ENCODE data around the gene MAL. TPM values are rescaled to one million over a fixed set of nuclear protein-coding genes. Genes with fewer than 3 reads are reported as not detected.

The MAL gene
- total RNA-seq, 2 donors from 2014 or later, result not detected

GRCh38 chr2:95004287-95004686 lies 21.2 kb upstream of the MAL start:
- H3K27ac ChIP-seq, result no peak overlapping the region
- TF ChIP-seq CTCF (IDR thresholded peaks at IDR 0.05), result no peak
- no peaks in the 10 kb centered on the region for H3K36me3 ChIP-seq
- DNase-seq (ENCODE audit: low spot score), result no peak
- H3K9me3 ChIP-seq, result no peaks in the 10 kb centered on the region
- H3K27me3 ChIP-seq (replicated peaks; ENCODE audit: insufficient read depth), result no peaks in the 10 kb centered on the region
- H3K4me1 ChIP-seq (ENCODE audit: control insufficient read depth in 1 of 2, low read depth in 2 of 2), result no peaks in the 10 kb centered on the region
- ATAC-seq (ENCODE audit: insufficient number of reproducible peaks, low FRiP score, low read depth), result no peak
- H3K4me3 ChIP-seq, result no peak overlapping the region

- no peak for ATAC-seq (ENCODE audit: insufficient number of reproducible peaks, low FRiP score, low read depth)
- no peak for DNase-seq (ENCODE audit: low spot score)
Observed at GRCh38 chr2:95004711-95005110, 20.8 kb upstream of the MAL start.

GRCh38 chr2:95005726-95006125 lies 19.8 kb upstream of the MAL start:
- Histone ChIP-seq H3K27me3 (replicated peaks; ENCODE audit: insufficient read depth) (no peaks in the 10 kb centered on the region), H3K36me3 (no peaks in the 10 kb centered on the region), H3K27ac (no peak overlapping the region), H3K9me3 (no peaks in the 10 kb centered on the region), H3K4me1 (ENCODE audit: control insufficient read depth in 1 of 2, low read depth in 2 of 2) (no peaks in the 10 kb centered on the region), H3K4me3 (no peak overlapping the region)
- ATAC-seq (ENCODE audit: insufficient number of reproducible peaks, low FRiP score, low read depth) (no peak), DNase-seq (ENCODE audit: low spot score) (no peak)
- no peak for TF ChIP-seq CTCF (IDR thresholded peaks at IDR 0.05)

More at GRCh38 chr2:95004711-95005110, 20.8 kb upstream of the MAL start:
- TF ChIP-seq CTCF (IDR thresholded peaks at IDR 0.05), result no peak
- no peaks in the 10 kb centered on the region for H3K4me1 ChIP-seq (ENCODE audit: control insufficient read depth in 1 of 2, low read depth in 2 of 2)
- no peak overlapping the region for H3K4me3 ChIP-seq
- H3K36me3 ChIP-seq, result no peaks in the 10 kb centered on the region
- no peaks in the 10 kb centered on the region for H3K9me3 ChIP-seq
- no peaks in the 10 kb centered on the region for H3K27me3 ChIP-seq (replicated peaks; ENCODE audit: insufficient read depth)
- H3K27ac ChIP-seq, result no peak overlapping the region

GRCh38 chr2:95006588-95006987 lies 18.9 kb upstream of the MAL start:
- H3K36me3 ChIP-seq, result no peaks in the 10 kb centered on the region
- ATAC-seq (ENCODE audit: insufficient number of reproducible peaks, low FRiP score, low read depth) (no peak), DNase-seq (ENCODE audit: low spot score) (no peak)
- no peaks in the 10 kb centered on the region for H3K9me3 ChIP-seq
- H3K27ac ChIP-seq, result no peak overlapping the region
- H3K4me3 ChIP-seq, result no peak overlapping the region
- no peaks in the 10 kb centered on the region for H3K27me3 ChIP-seq (replicated peaks; ENCODE audit: insufficient read depth)
- H3K4me1 ChIP-seq (ENCODE audit: control insufficient read depth in 1 of 2, low read depth in 2 of 2), result no peaks in the 10 kb centered on the region
- no peak for TF ChIP-seq CTCF (IDR thresholded peaks at IDR 0.05)

- H3K4me1 ChIP-seq (ENCODE audit: control insufficient read depth in 1 of 2, low read depth in 2 of 2), result no peaks in the 10 kb centered on the region
- no peak for DNase-seq (ENCODE audit: low spot score)
Observed at GRCh38 chr2:95007031-95007609, 18.4 kb upstream of the MAL start.

More at GRCh38 chr2:95007031-95007609, 18.4 kb upstream of the MAL start:
- Histone ChIP-seq H3K36me3 (no peaks in the 10 kb centered on the region), H3K9me3 (no peaks in the 10 kb centered on the region), H3K27me3 (replicated peaks; ENCODE audit: insufficient read depth) (no peaks in the 10 kb centered on the region), H3K27ac (no peak overlapping the region), H3K4me3 (no peak overlapping the region)
- no peak for ATAC-seq (ENCODE audit: insufficient number of reproducible peaks, low FRiP score, low read depth)
- TF ChIP-seq CTCF (IDR thresholded peaks at IDR 0.05), result no peak

Measured in thoracic aorta (tissue), 2 donors.